ENCODE measurements around the gene CDS2. TPM values are rescaled to one million over a fixed set of nuclear protein-coding genes. Genes with fewer than 3 reads are reported as not detected.

CDS2 gene
- total RNA-seq, 4 donors from 2014 or later, result 26.9 to 60.1 (median 30.3) TPM

DNA sequence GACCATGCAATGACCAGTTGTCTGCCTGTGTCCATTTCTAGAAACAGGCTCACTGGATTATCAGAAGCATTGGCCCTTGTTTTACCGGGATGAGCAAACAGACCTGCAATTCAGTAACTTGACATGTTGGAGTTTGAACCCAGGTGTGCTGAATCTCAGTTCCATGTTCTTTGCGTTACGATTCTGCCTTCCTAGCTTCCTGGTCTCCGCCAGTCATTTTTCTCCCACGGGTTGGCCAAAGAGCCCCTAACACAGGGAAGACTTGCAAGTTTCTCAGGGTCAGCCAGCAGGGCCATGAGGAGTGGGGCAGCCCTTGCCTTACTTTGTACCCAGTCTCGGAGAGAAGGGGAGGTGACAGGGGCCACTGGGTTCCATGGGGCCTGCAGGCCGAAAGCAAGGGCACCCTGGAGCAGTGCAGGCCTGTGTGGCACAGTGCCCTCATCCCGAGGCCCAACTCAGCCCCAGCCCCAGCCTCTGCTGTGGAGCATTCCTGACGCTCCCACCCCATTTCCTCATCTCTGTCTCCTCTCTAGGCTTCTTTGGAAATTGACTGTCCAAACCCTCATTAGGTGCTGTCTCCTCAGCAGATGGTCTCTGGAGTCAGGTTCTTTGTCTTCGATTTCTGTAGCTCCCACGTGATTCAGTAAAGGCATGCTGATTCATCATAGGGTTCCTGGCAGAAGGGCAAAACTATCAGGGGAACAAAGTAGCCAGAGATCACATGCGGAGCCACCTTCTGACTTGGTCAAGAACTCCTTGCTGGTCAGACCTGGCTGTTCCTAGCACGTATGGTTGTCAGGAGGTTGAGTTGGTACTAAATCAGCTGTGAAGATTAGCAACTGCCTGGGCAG lies 23.6 kb downstream of the CDS2 start:
- in situ Hi-C loops (cut with MboI; ENCODE audit: low pct_ligation_motif_present in 1 of 4, low pct_unique_long_range_greater_than_20kb in 1 of 4, low sequenced_read_pairs in 3 of 4) (no loop called here), intact Hi-C loops (cut with DNase I; ENCODE audit: low total_unique reads) (no loop called here)
- no peak for DNase-seq
- TF ChIP-seq, protein P1, sequence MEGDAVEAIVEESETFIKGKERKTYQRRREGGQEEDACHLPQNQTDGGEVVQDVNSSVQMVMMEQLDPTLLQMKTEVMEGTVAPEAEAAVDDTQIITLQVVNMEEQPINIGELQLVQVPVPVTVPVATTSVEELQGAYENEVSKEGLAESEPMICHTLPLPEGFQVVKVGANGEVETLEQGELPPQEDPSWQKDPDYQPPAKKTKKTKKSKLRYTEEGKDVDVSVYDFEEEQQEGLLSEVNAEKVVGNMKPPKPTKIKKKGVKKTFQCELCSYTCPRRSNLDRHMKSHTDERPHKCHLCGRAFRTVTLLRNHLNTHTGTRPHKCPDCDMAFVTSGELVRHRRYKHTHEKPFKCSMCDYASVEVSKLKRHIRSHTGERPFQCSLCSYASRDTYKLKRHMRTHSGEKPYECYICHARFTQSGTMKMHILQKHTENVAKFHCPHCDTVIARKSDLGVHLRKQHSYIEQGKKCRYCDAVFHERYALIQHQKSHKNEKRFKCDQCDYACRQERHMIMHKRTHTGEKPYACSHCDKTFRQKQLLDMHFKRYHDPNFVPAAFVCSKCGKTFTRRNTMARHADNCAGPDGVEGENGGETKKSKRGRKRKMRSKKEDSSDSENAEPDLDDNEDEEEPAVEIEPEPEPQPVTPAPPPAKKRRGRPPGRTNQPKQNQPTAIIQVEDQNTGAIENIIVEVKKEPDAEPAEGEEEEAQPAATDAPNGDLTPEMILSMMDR (IDR thresholded peaks at IDR 0.05), result no peak
- TF ChIP-seq POLR2AphosphoS5 (IDR thresholded peaks at IDR 0.05) (no peak), EP300 (IDR thresholded peaks at IDR 0.05; ENCODE audit: low read depth) (no peak), POLR2A (IDR thresholded peaks at IDR 0.05) (no peak)
- no peak overlapping the region for H3K4me3 ChIP-seq
- peaks cover 27 to 90% (median 76%) of the 10 kb centered on the region in 4 donors for H3K4me1 ChIP-seq
- H3K36me3 ChIP-seq, result no peaks in the 10 kb centered on the region
- H3K9me3 ChIP-seq, result no peaks in the 10 kb centered on the region
- WGBS, 2 donors (ENCODE audit: low coverage in 1 of 2), result 70 to 76% methylated on average over 8 to 13 of the region's 13 CpGs
- H3K27ac ChIP-seq, result peak overlapping the region; percentile 42 to 65 (median 48)
- no peaks in the 10 kb centered on the region for H3K27me3 ChIP-seq

DNA sequence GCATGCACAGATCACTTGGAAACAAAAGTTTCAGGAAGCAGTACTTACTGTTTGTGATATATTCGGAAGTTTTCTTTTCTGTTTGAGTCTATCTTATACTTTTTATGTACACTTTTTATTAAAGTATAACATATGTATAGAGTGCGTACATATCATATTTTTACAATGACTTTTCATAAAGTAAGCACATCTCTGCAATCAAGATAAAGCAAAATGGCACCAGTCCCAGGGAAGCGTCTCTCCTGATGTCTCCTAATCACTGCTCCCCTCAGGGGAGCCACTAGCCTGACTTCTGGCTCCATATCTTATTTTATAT lies 26.3 kb downstream of the CDS2 start:
- peaks cover 17 to 80% (median 60%) of the 10 kb centered on the region in 4 donors for H3K4me1 ChIP-seq
- no peak overlapping the region for H3K4me3 ChIP-seq
- in situ Hi-C loops (cut with MboI; ENCODE audit: low pct_ligation_motif_present in 1 of 4, low pct_unique_long_range_greater_than_20kb in 1 of 4, low sequenced_read_pairs in 3 of 4), result no loop called here
- intact Hi-C loops (cut with DNase I; ENCODE audit: low total_unique reads), result no loop called here
- no peak for DNase-seq
- TF ChIP-seq EP300 (IDR thresholded peaks at IDR 0.05; ENCODE audit: low read depth) (no peak), POLR2A (IDR thresholded peaks at IDR 0.05) (no peak), POLR2AphosphoS5 (IDR thresholded peaks at IDR 0.05) (no peak)
- TF ChIP-seq, protein P1 (IDR thresholded peaks at IDR 0.05), result no peak
- H3K27ac ChIP-seq, result peak overlapping the region; percentile 30 to 59 (median 53)
- H3K36me3 ChIP-seq, result no peaks in the 10 kb centered on the region
- 48 to 57% methylated on average over 3 of the region's 3 CpGs for WGBS, 2 donors (ENCODE audit: low coverage in 1 of 2)
- no peaks in the 10 kb centered on the region for H3K27me3 ChIP-seq
- no peaks in the 10 kb centered on the region for H3K9me3 ChIP-seq

DNA sequence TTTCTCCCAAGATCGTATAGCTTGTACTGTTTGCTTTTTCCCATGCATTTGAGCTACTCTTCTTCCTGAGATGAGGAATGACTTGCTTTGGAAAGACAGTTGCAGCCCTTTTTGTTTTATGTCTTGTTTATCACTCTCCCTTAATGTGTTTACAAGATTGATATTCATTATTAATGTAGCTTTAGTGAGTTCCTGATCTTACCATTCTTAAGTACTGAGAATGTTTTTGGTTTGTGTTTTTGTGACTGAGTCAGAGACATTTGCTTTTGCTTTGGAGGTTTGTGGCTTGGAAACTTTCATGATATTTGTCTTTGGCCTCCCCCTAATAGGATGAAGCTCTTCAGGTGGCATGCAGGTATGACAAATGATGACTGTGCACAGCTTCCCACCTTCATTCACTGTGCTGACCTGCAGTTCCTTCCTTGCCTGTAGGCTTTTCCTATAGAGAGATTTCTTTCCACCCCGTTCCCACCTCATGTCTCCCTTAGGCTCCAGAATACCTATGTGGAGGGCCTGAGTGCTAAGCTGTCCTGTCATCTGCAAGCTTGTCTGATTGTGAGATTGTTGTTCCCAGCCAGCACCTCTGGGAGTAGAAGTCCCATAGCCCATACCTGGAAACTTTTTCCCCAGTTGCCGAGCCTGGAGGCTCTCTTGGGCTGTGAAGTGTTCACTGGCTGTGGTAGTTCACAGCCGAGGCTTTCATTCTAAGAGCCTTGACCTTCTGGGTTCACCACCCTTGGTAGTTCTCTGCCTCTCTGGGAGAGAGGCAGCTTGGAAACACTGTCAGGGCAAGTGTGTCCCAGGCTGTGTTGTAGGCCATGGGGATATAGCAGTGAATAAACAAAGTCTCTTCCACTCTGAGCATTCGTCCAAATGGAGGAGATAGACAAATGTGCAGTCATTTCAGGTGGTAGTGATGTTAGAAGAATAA lies 27.1 kb downstream of the CDS2 start:
- 80 to 94% methylated on average over 3 to 5 of the region's 5 CpGs for WGBS, 2 donors (ENCODE audit: low coverage in 1 of 2)
- intact Hi-C loops (cut with DNase I; ENCODE audit: low total_unique reads), result no loop called here

More for the DNA sequence above, 27.1 kb downstream of the CDS2 start:
- TF ChIP-seq EP300 (IDR thresholded peaks at IDR 0.05; ENCODE audit: low read depth), result no peak
- TF ChIP-seq, protein P1 (IDR thresholded peaks at IDR 0.05), result no peak
- no peak for TF ChIP-seq POLR2A (IDR thresholded peaks at IDR 0.05)
- TF ChIP-seq POLR2AphosphoS5 (IDR thresholded peaks at IDR 0.05), result no peak
- DNase-seq, result no peak
- Histone ChIP-seq H3K27ac (peak overlapping the region in 2 of 4 donors; percentile 53 to 59), H3K4me3 (no peak overlapping the region), H3K36me3 (no peaks in the 10 kb centered on the region), H3K9me3 (no peaks in the 10 kb centered on the region), H3K4me1 (peaks cover 12 to 72% (median 53%) of the 10 kb centered on the region in 4 donors), H3K27me3 (no peaks in the 10 kb centered on the region)
- in situ Hi-C loops (cut with MboI; ENCODE audit: low pct_ligation_motif_present in 1 of 4, low pct_unique_long_range_greater_than_20kb in 1 of 4, low sequenced_read_pairs in 3 of 4), result no loop called here
